HAP-1 (cell line): ENCODE results near the gene LHX6.

Experiments used
- DNase-seq, 2 experiments: peaks; one replicate each; pipeline ENCODE4 v3.0.0-alpha.2; 2016 to 2020; ENCODE audit warnings: low spot score in 2 of 2
- H3K27me3 ChIP-seq: fragments of 250-450 bp; sonication (Bioruptor Pico); 2 replicates; pipeline ENCODE4 v1.5.1; 2020; ENCODE audit warnings: low read depth, mild to moderate bottlenecking, moderate library complexity
- H3K36me3 ChIP-seq: fragments of 250-450 bp; sonication (Bioruptor Pico); replicated peaks from 2 replicates; pipeline ENCODE4 v1.5.1; 2020; ENCODE audit warnings: mild to moderate bottlenecking
- H3K4me1 ChIP-seq: fragments of 250-450 bp; sonication (Bioruptor Pico); 2 replicates; pipeline ENCODE4 v1.5.1; 2020; ENCODE audit warnings: mild to moderate bottlenecking
- H3K4me3 ChIP-seq: fragments of 250-450 bp; sonication (Bioruptor Pico); 2 replicates; pipeline ENCODE4 v1.5.1; 2020; ENCODE audit warnings: mild to moderate bottlenecking, moderate library complexity
- H3K9me3 ChIP-seq: fragments of 250-450 bp; sonication (Bioruptor Pico); 2 replicates; pipeline ENCODE4 v1.5.1; 2020; ENCODE audit warnings: mild to moderate bottlenecking, moderate library complexity
- in situ Hi-C: fragments of 300-500 bp; cut with MboI; formaldehyde crosslinking; loops from 3 replicates; pipeline ENCODE4 v1.14.3; 2020; ENCODE audit warnings: low sequenced_read_pairs, inconsistent platforms, mixed read lengths

The LHX6 gene

GRCh38 chr9:122254761-122255160 is 26.0 kb upstream of the LHX6 start:
- Histone ChIP-seq H3K27me3 (no peaks in the 10 kb centered on the region), H3K9me3 (no peaks in the 10 kb centered on the region), H3K36me3 (peaks cover 23% of the 10 kb centered on the region), H3K4me1 (peaks cover 39% of the 10 kb centered on the region), H3K4me3 (no peak overlapping the region)
- no peak for DNase-seq
- in situ Hi-C loops: no loop called here

- Histone ChIP-seq H3K4me1 (peaks cover 37% of the 10 kb centered on the region), H3K4me3 (no peak overlapping the region), H3K27me3 (no peaks in the 10 kb centered on the region), H3K36me3 (peaks cover 27% of the 10 kb centered on the region), H3K9me3 (no peaks in the 10 kb centered on the region)
- in situ Hi-C loops: no loop called here
- DNase-seq: no peak
Measured at GRCh38 chr9:122252796-122253195, 24.0 kb upstream of the LHX6 start.

GRCh38 chr9:122251351-122251750 is 22.6 kb upstream of the LHX6 start:
- no peak for DNase-seq
- Histone ChIP-seq H3K4me1 (peaks cover 23% of the 10 kb centered on the region), H3K9me3 (no peaks in the 10 kb centered on the region), H3K27me3 (no peaks in the 10 kb centered on the region), H3K36me3 (peaks cover 33% of the 10 kb centered on the region), H3K4me3 (no peak overlapping the region)
- in situ Hi-C loops: no loop called here

DNA sequence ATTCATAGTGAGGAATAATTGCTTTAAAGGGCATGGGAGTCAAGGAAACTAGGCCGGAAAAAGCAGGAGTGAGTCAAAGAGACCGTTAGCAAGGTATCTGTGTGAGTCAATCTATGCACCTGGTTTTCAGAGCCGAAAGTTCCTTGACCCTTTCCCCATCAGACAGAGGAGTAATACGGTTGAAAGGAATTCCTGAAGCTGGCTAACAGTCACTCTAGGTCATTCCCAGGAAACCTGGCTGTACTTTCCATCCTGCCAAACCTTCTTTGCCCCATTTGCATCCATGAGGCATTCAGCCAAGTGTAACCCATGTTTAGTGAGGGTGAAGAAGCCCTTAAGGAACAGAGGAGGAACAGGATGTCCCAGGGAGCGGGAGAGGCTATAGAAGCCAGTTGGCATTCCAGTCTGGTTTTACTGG is 19.7 kb upstream of the LHX6 start:
- H3K9me3 ChIP-seq: no peaks in the 10 kb centered on the region
- no peaks in the 10 kb centered on the region for H3K27me3 ChIP-seq
- no peak overlapping the region for H3K4me3 ChIP-seq
- in situ Hi-C loops: no loop called here
- H3K36me3 ChIP-seq: peaks cover 52% of the 10 kb centered on the region
- peaks cover 3% of the 10 kb centered on the region; the same call in 1 of the 2 replicates for H3K4me1 ChIP-seq
- DNase-seq: no peak

GRCh38 chr9:122246666-122247065 is 17.9 kb upstream of the LHX6 start:
- peaks cover 58% of the 10 kb centered on the region for H3K36me3 ChIP-seq

GRCh38 chr9:122244349-122244748 is 15.6 kb upstream of the LHX6 start:
- no peak for DNase-seq
- in situ Hi-C loops: no loop called here
- Histone ChIP-seq H3K4me1 (no peaks in the 10 kb centered on the region), H3K9me3 (no peaks in the 10 kb centered on the region), H3K4me3 (no peak overlapping the region), H3K27me3 (no peaks in the 10 kb centered on the region), H3K36me3 (peaks cover 48% of the 10 kb centered on the region)

More at GRCh38 chr9:122246666-122247065, 17.9 kb upstream of the LHX6 start:
- Histone ChIP-seq H3K4me3 (no peak overlapping the region), H3K4me1 (peaks cover 3% of the 10 kb centered on the region; the same call in 1 of the 2 replicates), H3K9me3 (no peaks in the 10 kb centered on the region), H3K27me3 (no peaks in the 10 kb centered on the region)
- in situ Hi-C loops: no loop called here
- DNase-seq: no peak

GRCh38 chr9:122239722-122240121 is 11.0 kb upstream of the LHX6 start:
- in situ Hi-C loops: no loop called here
- H3K27me3 ChIP-seq: no peaks in the 10 kb centered on the region
- H3K36me3 ChIP-seq: peaks cover 26% of the 10 kb centered on the region
- H3K9me3 ChIP-seq: no peaks in the 10 kb centered on the region
- H3K4me1 ChIP-seq: no peaks in the 10 kb centered on the region
- no peak for DNase-seq
- no peak overlapping the region for H3K4me3 ChIP-seq

DNA sequence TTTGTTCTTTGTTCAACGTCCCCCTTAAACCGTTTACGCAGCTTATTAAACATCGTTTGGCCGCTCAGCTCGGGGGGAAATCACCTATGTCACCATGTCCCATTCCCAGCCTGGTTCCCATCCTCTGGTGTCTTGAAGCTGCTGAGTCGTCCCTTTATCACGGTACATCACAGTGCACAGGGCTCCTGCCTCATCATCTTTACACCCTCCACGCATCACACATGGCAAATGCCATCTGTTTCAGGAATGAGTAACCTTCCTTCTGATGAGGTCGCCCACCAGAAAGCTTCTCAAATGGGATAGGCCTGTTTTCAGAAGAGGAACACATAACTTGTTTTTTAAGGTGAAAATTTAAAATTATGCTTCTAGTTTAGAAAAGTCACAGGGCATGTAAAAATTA is 7.9 kb upstream of the LHX6 start:
- Histone ChIP-seq H3K27me3 (no peaks in the 10 kb centered on the region), H3K4me1 (peaks cover 3% of the 10 kb centered on the region), H3K9me3 (no peaks in the 10 kb centered on the region), H3K4me3 (no peak overlapping the region), H3K36me3 (peaks cover 6% of the 10 kb centered on the region)
- in situ Hi-C loops: no loop called here
- no peak for DNase-seq

GRCh38 chr9:122234022-122234748 is 5.4 kb upstream of the LHX6 start:
- no peak for DNase-seq
- H3K9me3 ChIP-seq: no peaks in the 10 kb centered on the region
- in situ Hi-C loops: no loop called here
- H3K36me3 ChIP-seq: no peaks in the 10 kb centered on the region
- H3K27me3 ChIP-seq: no peaks in the 10 kb centered on the region; the same call in 1 of the 2 replicates
- H3K4me3 ChIP-seq: no peak overlapping the region
- H3K4me1 ChIP-seq: peaks cover 12% of the 10 kb centered on the region

GRCh38 chr9:122232796-122233306 is 4.1 kb upstream of the LHX6 start:
- H3K27me3 ChIP-seq: no peaks in the 10 kb centered on the region; the same call in 1 of the 2 replicates
- in situ Hi-C loops: no loop called here
- H3K4me3 ChIP-seq: no peak overlapping the region
- DNase-seq: no peak
- H3K9me3 ChIP-seq: no peaks in the 10 kb centered on the region
- H3K36me3 ChIP-seq: no peaks in the 10 kb centered on the region
- peaks cover 12% of the 10 kb centered on the region for H3K4me1 ChIP-seq

- in situ Hi-C loops: no loop called here
- Histone ChIP-seq H3K4me1 (peaks cover 12% of the 10 kb centered on the region), H3K4me3 (no peak overlapping the region)
Measured at GRCh38 chr9:122229485-122229837, 704 bp upstream of the LHX6 start.

GRCh38 chr9:122228191-122228567 is 578 bp downstream of the LHX6 start:
- H3K4me3 ChIP-seq: no peak overlapping the region
- H3K9me3 ChIP-seq: no peaks in the 10 kb centered on the region
- H3K4me1 ChIP-seq: peaks cover 12% of the 10 kb centered on the region
- H3K27me3 ChIP-seq: no peaks in the 10 kb centered on the region; the same call in 1 of the 2 replicates
- DNase-seq: no peak
- no peaks in the 10 kb centered on the region for H3K36me3 ChIP-seq
- in situ Hi-C loops: no loop called here

More at GRCh38 chr9:122229485-122229837, 704 bp upstream of the LHX6 start:
- Histone ChIP-seq H3K9me3 (no peaks in the 10 kb centered on the region), H3K27me3 (no peaks in the 10 kb centered on the region; the same call in 1 of the 2 replicates), H3K36me3 (no peaks in the 10 kb centered on the region)
- no peak for DNase-seq

- Histone ChIP-seq H3K27me3 (no peaks in the 10 kb centered on the region; the same call in 1 of the 2 replicates), H3K4me3 (no peak overlapping the region)
Measured at GRCh38 chr9:122227575-122227900, 1.2 kb downstream of the LHX6 start.

GRCh38 chr9:122226758-122227574 is 1.8 kb downstream of the LHX6 start:
- in situ Hi-C loops: no loop called here
- H3K9me3 ChIP-seq: no peaks in the 10 kb centered on the region
- no peak for DNase-seq
- H3K27me3 ChIP-seq: no peaks in the 10 kb centered on the region; the same call in 1 of the 2 replicates
- no peak overlapping the region for H3K4me3 ChIP-seq
- no peaks in the 10 kb centered on the region for H3K36me3 ChIP-seq
- peaks cover 12% of the 10 kb centered on the region for H3K4me1 ChIP-seq

More at GRCh38 chr9:122227575-122227900, 1.2 kb downstream of the LHX6 start:
- Histone ChIP-seq H3K36me3 (no peaks in the 10 kb centered on the region), H3K4me1 (peaks cover 12% of the 10 kb centered on the region), H3K9me3 (no peaks in the 10 kb centered on the region)
- in situ Hi-C loops: no loop called here
- DNase-seq: no peak
